Measurements from ENCODE around the gene ALK. TPM values are rescaled to one million over a fixed set of nuclear protein-coding genes. Genes with fewer than 3 reads are reported as not detected.

ALK gene
- polyA plus RNA-seq, 1 experiment: not detected

DNA sequence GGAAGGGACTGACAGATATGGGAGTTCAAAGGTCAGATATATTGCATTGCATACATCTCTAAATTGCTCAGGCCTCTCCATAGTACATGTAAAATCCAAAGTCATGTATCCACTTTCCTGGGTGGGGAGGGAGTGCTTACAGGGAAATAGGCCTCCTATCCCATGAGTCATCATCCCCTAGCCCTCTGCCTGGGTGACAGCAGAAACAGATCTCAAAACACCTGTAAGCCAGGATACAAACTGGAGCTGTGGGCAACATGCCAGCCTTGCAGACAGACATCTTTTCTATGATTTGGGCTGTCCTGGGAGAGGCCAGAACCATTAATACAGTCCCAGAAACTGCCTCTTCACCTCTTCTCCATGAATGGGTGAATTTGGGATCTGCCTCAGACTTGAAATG, 4.8 kb downstream of the ALK start:
- ChIA-PET POLR2A (no interaction called here), CTCF (no interaction called here)
- no peak for DNase-seq (ENCODE audit: low read depth, low spot score)

DNA sequence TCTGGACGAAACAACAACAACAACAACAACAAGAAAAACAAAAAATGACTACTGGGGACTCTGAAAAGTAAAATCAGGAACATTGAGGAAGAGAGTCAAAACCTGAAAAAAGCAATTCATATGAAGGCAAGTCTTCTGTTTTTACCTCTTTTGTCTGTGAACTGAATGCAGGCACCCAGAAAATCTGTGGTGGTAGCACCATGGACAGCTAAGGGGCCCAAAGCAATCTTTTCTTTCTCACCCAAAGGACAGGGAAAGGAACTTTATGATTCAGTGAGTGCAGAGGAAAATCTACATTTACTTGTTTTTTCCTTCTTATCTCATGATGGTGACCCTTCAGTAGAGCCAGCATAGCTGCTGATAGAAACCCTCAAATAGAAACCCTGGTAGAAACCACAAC, 10.4 kb downstream of the ALK start:
- Histone ChIP-seq H3K27me3 (ENCODE audit: control insufficient read depth, insufficient read depth, low read length) (peaks cover 2% of the 10 kb centered on the region), H3K27ac (ENCODE audit: low read depth, low read length) (no peak overlapping the region), H3K9me3 (ENCODE audit: control insufficient read depth, insufficient read depth, low read length) (no peaks in the 10 kb centered on the region), H3K4me3 (ENCODE audit: low read depth, low read length) (no peak overlapping the region)
- CTCF ChIA-PET: no interaction called here
- TF ChIP-seq, protein P1, sequence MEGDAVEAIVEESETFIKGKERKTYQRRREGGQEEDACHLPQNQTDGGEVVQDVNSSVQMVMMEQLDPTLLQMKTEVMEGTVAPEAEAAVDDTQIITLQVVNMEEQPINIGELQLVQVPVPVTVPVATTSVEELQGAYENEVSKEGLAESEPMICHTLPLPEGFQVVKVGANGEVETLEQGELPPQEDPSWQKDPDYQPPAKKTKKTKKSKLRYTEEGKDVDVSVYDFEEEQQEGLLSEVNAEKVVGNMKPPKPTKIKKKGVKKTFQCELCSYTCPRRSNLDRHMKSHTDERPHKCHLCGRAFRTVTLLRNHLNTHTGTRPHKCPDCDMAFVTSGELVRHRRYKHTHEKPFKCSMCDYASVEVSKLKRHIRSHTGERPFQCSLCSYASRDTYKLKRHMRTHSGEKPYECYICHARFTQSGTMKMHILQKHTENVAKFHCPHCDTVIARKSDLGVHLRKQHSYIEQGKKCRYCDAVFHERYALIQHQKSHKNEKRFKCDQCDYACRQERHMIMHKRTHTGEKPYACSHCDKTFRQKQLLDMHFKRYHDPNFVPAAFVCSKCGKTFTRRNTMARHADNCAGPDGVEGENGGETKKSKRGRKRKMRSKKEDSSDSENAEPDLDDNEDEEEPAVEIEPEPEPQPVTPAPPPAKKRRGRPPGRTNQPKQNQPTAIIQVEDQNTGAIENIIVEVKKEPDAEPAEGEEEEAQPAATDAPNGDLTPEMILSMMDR (IDR thresholded peaks at IDR 0.05; ENCODE audit: low read depth, low read length): no peak
- no peak for DNase-seq (ENCODE audit: low read depth, low spot score)
- POLR2A ChIA-PET: no interaction called here

More for the DNA sequence above, 4.8 kb downstream of the ALK start:
- no peak overlapping the region for H3K27ac ChIP-seq (ENCODE audit: low read depth, low read length)
- no peak overlapping the region for H3K4me3 ChIP-seq (ENCODE audit: low read depth, low read length)
- peaks cover 25% of the 10 kb centered on the region for H3K27me3 ChIP-seq (ENCODE audit: control insufficient read depth, insufficient read depth, low read length)
- TF ChIP-seq, protein P1 (IDR thresholded peaks at IDR 0.05; ENCODE audit: low read depth, low read length): no peak
- peaks cover 8% of the 10 kb centered on the region; the same call in 1 of the 2 replicates for H3K9me3 ChIP-seq (ENCODE audit: control insufficient read depth, insufficient read depth, low read length)

DNA sequence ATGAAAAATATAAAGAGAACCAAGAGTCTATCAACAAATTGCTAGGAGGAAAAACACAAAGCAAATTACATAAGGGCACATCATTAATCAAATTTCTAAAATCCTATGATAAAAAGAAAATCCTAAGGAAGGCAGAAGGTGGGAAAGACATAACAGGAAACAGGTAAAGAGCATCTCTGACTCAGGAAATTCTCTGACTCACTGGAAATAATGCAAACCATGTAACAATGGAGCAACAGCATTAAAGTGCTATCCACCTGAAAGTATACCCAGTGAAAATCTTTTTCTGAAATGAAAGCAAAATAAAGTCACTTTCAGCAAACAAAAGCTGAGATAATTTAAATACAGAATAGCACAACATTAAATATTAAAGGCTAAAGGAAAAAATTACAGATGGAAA, 10.9 kb downstream of the ALK start:
- Histone ChIP-seq H3K9me3 (ENCODE audit: control insufficient read depth, insufficient read depth, low read length) (no peaks in the 10 kb centered on the region), H3K4me3 (ENCODE audit: low read depth, low read length) (no peak overlapping the region), H3K27me3 (ENCODE audit: control insufficient read depth, insufficient read depth, low read length) (peaks cover 2% of the 10 kb centered on the region), H3K27ac (ENCODE audit: low read depth, low read length) (no peak overlapping the region)
- TF ChIP-seq, protein P1 (IDR thresholded peaks at IDR 0.05; ENCODE audit: low read depth, low read length): no peak
- ChIA-PET CTCF (no interaction called here), POLR2A (no interaction called here)
- no peak for DNase-seq (ENCODE audit: low read depth, low spot score)

DNA sequence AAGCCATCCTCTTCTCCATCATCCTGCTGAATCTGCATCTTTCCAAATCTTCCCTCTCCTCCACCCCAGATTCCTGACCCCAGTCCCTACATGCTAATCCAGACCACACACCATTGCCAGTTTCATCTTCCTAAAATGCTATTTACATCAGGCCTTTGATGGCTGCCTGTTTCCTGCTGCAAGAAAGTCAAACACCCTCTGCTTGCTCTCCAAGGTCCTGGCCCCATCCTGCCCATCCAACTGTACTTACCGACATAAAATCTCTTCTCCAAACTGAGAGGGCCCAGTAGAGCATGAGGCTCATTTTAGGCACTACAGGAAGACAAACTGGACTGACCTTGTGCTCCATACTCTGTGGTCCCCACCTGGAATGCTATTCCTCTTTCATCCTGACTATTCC, 19.0 kb downstream of the ALK start:
- ChIA-PET POLR2A (no interaction called here), CTCF (no interaction called here)
- H3K9me3 ChIP-seq (ENCODE audit: control insufficient read depth, insufficient read depth, low read length): no peaks in the 10 kb centered on the region
- DNase-seq (ENCODE audit: low read depth, low spot score): no peak
- TF ChIP-seq, protein P1 (IDR thresholded peaks at IDR 0.05; ENCODE audit: low read depth, low read length): no peak
- H3K27me3 ChIP-seq (ENCODE audit: control insufficient read depth, insufficient read depth, low read length): peaks cover 10% of the 10 kb centered on the region
- no peak overlapping the region for H3K4me3 ChIP-seq (ENCODE audit: low read depth, low read length)
- H3K27ac ChIP-seq (ENCODE audit: low read depth, low read length): no peak overlapping the region

DNA sequence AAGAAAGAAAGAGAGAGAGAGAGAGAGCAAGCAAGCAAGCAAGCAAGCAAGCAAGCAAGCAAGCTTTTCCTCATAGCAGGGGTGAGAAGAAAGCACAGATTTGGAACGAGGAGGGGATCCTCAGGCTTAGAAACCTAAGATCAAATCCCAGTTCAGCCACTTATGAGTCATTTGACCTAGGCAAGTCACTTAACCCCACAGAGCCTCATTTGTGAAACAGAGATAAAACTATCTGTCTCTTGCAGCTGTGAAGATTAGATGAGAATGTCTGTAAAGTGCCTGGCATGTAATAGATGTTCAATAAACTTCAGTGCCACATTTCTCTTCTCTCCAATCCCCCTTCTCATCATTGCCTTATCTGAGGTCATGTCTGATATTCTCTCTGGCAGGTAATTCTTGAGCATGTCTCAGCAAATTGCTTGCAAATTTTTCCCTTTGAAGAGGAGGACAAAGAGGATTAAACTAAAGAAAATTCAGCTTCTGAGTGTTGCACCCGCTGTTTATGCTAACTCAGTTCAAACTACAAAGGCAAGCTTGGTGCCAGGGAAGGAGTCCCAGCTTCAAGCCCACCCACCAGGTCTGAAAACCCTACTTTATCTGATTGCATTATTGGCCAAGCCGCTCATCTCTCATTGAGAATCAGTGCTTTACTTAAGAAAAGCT, 20.3 kb downstream of the ALK start:
- no peak overlapping the region for H3K4me3 ChIP-seq (ENCODE audit: low read depth, low read length)
- CTCF ChIA-PET: no interaction called here
- no peak overlapping the region for H3K27ac ChIP-seq (ENCODE audit: low read depth, low read length)
- TF ChIP-seq, protein P1 (IDR thresholded peaks at IDR 0.05; ENCODE audit: low read depth, low read length): no peak
- DNase-seq (ENCODE audit: low read depth, low spot score): no peak
- no peaks in the 10 kb centered on the region for H3K9me3 ChIP-seq (ENCODE audit: control insufficient read depth, insufficient read depth, low read length)
- POLR2A ChIA-PET: no interaction called here
- peaks cover 13% of the 10 kb centered on the region for H3K27me3 ChIP-seq (ENCODE audit: control insufficient read depth, insufficient read depth, low read length)
